SK-N-SH (cell line): ENCODE data around the gene FOXR1. TPM values are rescaled to one million over a fixed set of nuclear protein-coding genes. Genes with fewer than 3 reads are reported as not detected.

Source experiments
- CTCF ChIA-PET: fragments of 300-600, 350-600 bp; formaldehyde crosslinking; extraction: SDS; loops from one replicate; lab custom pipeline; 2021; lab: Yijun Ruan, JAX
- POLR2A ChIA-PET: fragments of 350-600 bp; sonication (Branson Sonifier 250); formaldehyde crosslinking; extraction: SDS; loops from one replicate; lab custom pipeline; 2020; ENCODE audit warnings: antibody characterized with exemption, inconsistent platforms; lab: Yijun Ruan, JAX
- DNase-seq: peaks from one replicate; pipeline ENCODE4 v3.0.0; 2012
- H2AFZ ChIP-seq: fragments of 200-600 bp; sonication (generic); 2 replicates; pipeline ENCODE4 v1.8.1; 2016; ENCODE audit warnings: antibody characterized with exemption, mild to moderate bottlenecking, low read depth
- H3F3A ChIP-seq: fragments of 200-600 bp; sonication (generic); replicated peaks from 2 replicates; pipeline ENCODE3; 2016; ENCODE audit warnings: antibody characterized with exemption, mild to moderate bottlenecking; ENCODE audit not compliant: insufficient read depth
- H3K27ac ChIP-seq, 2 experiments: fragments of 200-500 bp in 1 of 2; fragments of 200-600 bp in 1 of 2; sonication (Bioruptor generic) in 1 of 2; sonication (generic), shearing (Covaris generic) in 1 of 2; 2 replicates each; pipeline versions ENCODE4 v1.5.1 to v1.6.1; 2014 to 2016; ENCODE audit warnings: low read depth in 2 of 2, inconsistent platforms in 1 of 2, low read length in 1 of 2, mild to moderate bottlenecking in 1 of 2, mixed read lengths in 1 of 2
- H3K27me3 ChIP-seq: fragments of 200-600 bp; sonication (generic), shearing (Covaris generic); 2 replicates; pipeline ENCODE4 v1.6.1; 2016; ENCODE audit warnings: mixed run types; ENCODE audit not compliant: insufficient read depth
- H3K36me3 ChIP-seq, 2 experiments: fragments of 200-500 bp in 1 of 2; fragments of 200-600 bp in 1 of 2; sonication (Bioruptor generic) in 1 of 2; sonication (generic) in 1 of 2; replicated peaks in 1 of 2; 2 replicates each; pipeline versions ENCODE3 to v1.5.1; 2014 to 2016; ENCODE audit warnings: low read length in 1 of 2, mild to moderate bottlenecking in 1 of 2; ENCODE audit not compliant: insufficient read depth in 2 of 2, control insufficient read depth in 1 of 2
- H3K4me1 ChIP-seq, 2 experiments: fragments of 200-500 bp in 1 of 2; fragments of 200-600 bp in 1 of 2; sonication (Bioruptor generic) in 1 of 2; sonication (generic), shearing (Covaris generic) in 1 of 2; 2 replicates each; pipeline versions ENCODE4 v1.5.1 to v1.6.1; 2014 to 2016; ENCODE audit warnings: low read depth in 1 of 2, low read length in 1 of 2, mixed run types in 1 of 2; ENCODE audit not compliant: insufficient read depth in 2 of 2, control insufficient read depth in 1 of 2
- H3K4me2 ChIP-seq: fragments of 200-600 bp; sonication (generic), shearing (Covaris generic); 2 replicates; pipeline ENCODE4 v1.6.1; 2017; ENCODE audit warnings: mixed run types
- H3K4me3 ChIP-seq, 2 experiments: fragments of 200-500 bp in 1 of 2; fragments of 200-600 bp in 1 of 2; sonication (Bioruptor generic) in 1 of 2; sonication (generic), shearing (Covaris generic) in 1 of 2; 2 replicates each; pipeline versions ENCODE4 v1.5.1 to v1.8.1; 2014 to 2016; ENCODE audit warnings: low read depth in 2 of 2, inconsistent platforms in 1 of 2, low read length in 1 of 2, mild to moderate bottlenecking in 1 of 2, mixed read lengths in 1 of 2, moderate library complexity in 1 of 2
- H3K79me2 ChIP-seq: fragments of 200-600 bp; sonication (generic); 2 replicates; pipeline ENCODE4 v1.8.1; 2017; ENCODE audit warnings: mild to moderate bottlenecking; ENCODE audit not compliant: insufficient read depth
- H3K9ac ChIP-seq: fragments of 200-600 bp; sonication (generic); 2 replicates; pipeline ENCODE4 v1.6.1; 2017; ENCODE audit warnings: mixed run types
- H3K9me2 ChIP-seq: fragments of 200-600 bp; sonication (generic); 2 replicates; pipeline ENCODE4 v1.6.1; 2017; ENCODE audit warnings: mixed run types
- H3K9me3 ChIP-seq: fragments of 200-600 bp; sonication (generic); 2 replicates; pipeline ENCODE4 v1.6.1; 2017; ENCODE audit warnings: mixed run types, mild to moderate bottlenecking, moderate library complexity
- H4K20me1 ChIP-seq: fragments of 200-600 bp; sonication (generic); 2 replicates; pipeline ENCODE4 v1.6.1; 2017; ENCODE audit warnings: mild to moderate bottlenecking, mixed run types; ENCODE audit not compliant: insufficient read depth
- CHD2 ChIP-seq: fragments of 150-350 bp; IDR thresholded peaks from 2 replicates; pipeline ENCODE4 v1.6.1; 2018; ENCODE audit warnings: low read length; ENCODE audit not compliant: partially characterized antibody
- ELF1 ChIP-seq: IDR thresholded peaks from 2 replicates; pipeline ENCODE4 v1.4.0; 2012
- EP300 ChIP-seq, 2 experiments: IDR thresholded peaks; 2 replicates each; pipeline versions ENCODE4 v1.4.0 to v1.6.1; 2012; ENCODE audit warnings: borderline replicate concordance in 1 of 2, low read depth in 1 of 2, low read length in 1 of 2
- EZH2phosphoT487 ChIP-seq: fragments of 200-600 bp; sonication (generic); IDR thresholded peaks from 2 replicates; pipeline ENCODE4 v1.6.1; 2017; ENCODE audit warnings: low read depth, mixed run types, mild to moderate bottlenecking, antibody characterized with exemption, moderate library complexity, borderline replicate concordance
- FOSL2 ChIP-seq: IDR thresholded peaks from 2 replicates; pipeline ENCODE4 v1.4.0; 2012; ENCODE audit warnings: low read depth, mild to moderate bottlenecking, moderate library complexity, borderline replicate concordance
- GABPA ChIP-seq: IDR thresholded peaks from 2 replicates; pipeline ENCODE4 v1.4.0; 2012; ENCODE audit warnings: low read depth, mild to moderate bottlenecking
- GATA2 ChIP-seq: sonication (generic); formaldehyde crosslinking; IDR thresholded peaks from 2 replicates; pipeline ENCODE4 v1.5.0; 2020; ENCODE audit warnings: mild to moderate bottlenecking, missing genetic modification reagents
- JUND ChIP-seq: IDR thresholded peaks from 2 replicates; pipeline ENCODE4 v1.4.0; 2012
- MAX ChIP-seq: IDR thresholded peaks from 2 replicates; pipeline ENCODE4 v1.4.0; 2012; ENCODE audit warnings: low read depth
- MEF2A ChIP-seq: IDR thresholded peaks from 2 replicates; pipeline ENCODE4 v1.4.0; 2012; ENCODE audit warnings: low read depth, borderline replicate concordance
- NRF1 ChIP-seq: IDR thresholded peaks from 2 replicates; pipeline ENCODE4 v1.6.1; 2012; ENCODE audit warnings: low read depth, mild to moderate bottlenecking, low read length
- PBX3 ChIP-seq: IDR thresholded peaks from 2 replicates; pipeline ENCODE4; 2012
- POLR2AphosphoS5 ChIP-seq: IDR thresholded peaks from 2 replicates; pipeline ENCODE4 v1.6.1; 2012; ENCODE audit warnings: low read depth, low read length
- RAD21 ChIP-seq: IDR thresholded peaks from 2 replicates; pipeline ENCODE4 v1.6.1; 2012; ENCODE audit warnings: mild to moderate bottlenecking, low read length
- RXRA ChIP-seq: IDR thresholded peaks from 2 replicates; pipeline ENCODE4 v1.4.0; 2012; ENCODE audit warnings: low read depth, mild to moderate bottlenecking, borderline replicate concordance
- SIN3A ChIP-seq: IDR thresholded peaks from 2 replicates; pipeline ENCODE4 v1.6.1; 2012; ENCODE audit warnings: low read depth, mild to moderate bottlenecking, low read length, moderate library complexity, borderline replicate concordance
- SMC3 ChIP-seq: IDR thresholded peaks from 2 replicates; pipeline ENCODE4 v1.6.1; 2012; ENCODE audit warnings: low read depth, low read length, improper control_type of control experiment
- TCF12 ChIP-seq: IDR thresholded peaks from 2 replicates; pipeline ENCODE4 v1.4.0; 2012
- TEAD4 ChIP-seq: IDR thresholded peaks from 2 replicates; pipeline ENCODE4 v1.4.0; 2012; ENCODE audit warnings: mild to moderate bottlenecking, borderline replicate concordance; ENCODE audit not compliant: insufficient read depth
- YY1 ChIP-seq: IDR thresholded peaks from 2 replicates; pipeline ENCODE4 v1.4.0; 2012; ENCODE audit warnings: low read depth, mild to moderate bottlenecking
- WGBS: methylation state at CpG from one replicate; pipeline ENCODE4 v1.1.6; 2017; ENCODE audit warnings: low lambda C conversion rate; 5-methylcytosine and 5-hydroxymethylcytosine counted together
- polyA plus RNA-seq, 3 experiments: library from polyadenylated mRNA; depleted of rRNA; stranded (reverse); fragments of >200 nt; gene quantifications; 2 replicates each; pipeline ENCODE4 v1.2.3, GENCODE V29; 2012

Gene FOXR1
- not detected in 2 replicates for polyA plus RNA-seq (2012; rRNA removed)
- polyA plus RNA-seq (2012; cell fraction: cytosol; rRNA removed), result not detected in 2 replicates
- polyA plus RNA-seq (2012; cell fraction: nucleus; rRNA removed), result not detected in 2 replicates

- Histone ChIP-seq H3K9ac (no peak within 1 kb of the TSS), H3K79me2 (no peaks in the 10 kb centered on the region), H3K9me2 (no peaks in the 10 kb centered on the region), H3K4me1 (no peaks in the 10 kb centered on the region), H4K20me1 (no peaks in the 10 kb centered on the region), H3K4me2 (no peak within 1 kb of the TSS), H3K4me3 (no peak within 1 kb of the TSS), H3F3A (no peaks in the 10 kb centered on the region), H2AFZ (no peak within 1 kb of the TSS), H3K27me3 (no peaks in the 10 kb centered on the region; the same call in 1 of the 2 replicates), H3K9me3 (no peaks in the 10 kb centered on the region), H3K27ac (no peak within 1 kb of the TSS), H3K36me3 (no peaks in the 10 kb centered on the region)
- DNase-seq, result no peak
- 94% methylated on average over 28 of the region's 33 CpGs for WGBS
- CTCF ChIA-PET, result no interaction called here
- TF ChIP-seq RXRA, result no peak
- TF ChIP-seq ELF1, result no peak
- TF ChIP-seq PBX3, result no peak
- TF ChIP-seq SIN3A, result no peak
- TF ChIP-seq CHD2, result no peak
- TF ChIP-seq TCF12, result no peak
- no peak for TF ChIP-seq MAX
- TF ChIP-seq SMC3, result no peak
- no peak for TF ChIP-seq EZH2phosphoT487
- TF ChIP-seq POLR2AphosphoS5, result no peak
- TF ChIP-seq GABPA, result no peak
- TF ChIP-seq RAD21, result no peak
- TF ChIP-seq FOSL2, result no peak
- no peak for TF ChIP-seq NRF1
- TF ChIP-seq MEF2A, result no peak
- no peak for TF ChIP-seq GATA2 (CRISPR knock-in tag)
- TF ChIP-seq EP300 (IDR thresholded peaks at IDR 0.05; ENCODE audit: borderline replicate concordance in 1 of 2, low read depth in 1 of 2, low read length in 1 of 2), result no peak
- no peak for TF ChIP-seq TEAD4
- TF ChIP-seq YY1, result no peak
- no peak for TF ChIP-seq JUND
- POLR2A ChIA-PET, result no interaction called here
Observed at GRCh38 chr11:118971646-118972045, at the start of gene FOXR1. TSS of gene FOXR1 (plus strand) at chr11:118971761. CDS start at chr11:118971932, 171 bp downstream.
